Left cardiac atrium (tissue), 4 donors: ENCODE data around the gene MEGF11. TPM values are rescaled to one million over a fixed set of nuclear protein-coding genes. Genes with fewer than 3 reads are reported as not detected.
A peak's percentile ranks its signal among the peaks of the same experiment; 100 is the strongest.

Experiments
- ATAC-seq, 2 donors: fragments of 200-7000 bp; cut with Tn5 transposase; one replicate each; pipeline ENCODE4 v1.9.1; 2020; ENCODE audit warnings: mild to moderate bottlenecking in 2 of 2, moderate library complexity in 2 of 2
- DNase-seq: peaks from one replicate; pipeline ENCODE4 v3.0.0-alpha.2; 2020
- intact Hi-C, 2 donors: fragments of 100-400 bp; cut with DNase I; formaldehyde crosslinking; loops; one replicate each; pipeline versions ENCODE4 v1.14.1 to v1.15.1; 2022 to 2023
- total RNA-seq, 2 donors: library from RNA; stranded (reverse); fragmentation: NEBNext Ultra II Directional; extraction: Animal tissue kit (Norgen Biotek cat#: 25700); gene quantifications; one replicate each; pipeline ENCODE4 v1.2.1, GENCODE V29; 2021
- donor health status: DM: no; HTN: yes; CAD: no.
- donor health status: DM: no; HTN: yes; CAD: no; lungs with severe emphysema.
- donor health status: DM: yes; HTN: yes; CAD: no.
- donor health status: Dilated cardiomyopathy.

MEGF11 gene
- total RNA-seq, 2 donors from 2014 or later, result not detected

DNA sequence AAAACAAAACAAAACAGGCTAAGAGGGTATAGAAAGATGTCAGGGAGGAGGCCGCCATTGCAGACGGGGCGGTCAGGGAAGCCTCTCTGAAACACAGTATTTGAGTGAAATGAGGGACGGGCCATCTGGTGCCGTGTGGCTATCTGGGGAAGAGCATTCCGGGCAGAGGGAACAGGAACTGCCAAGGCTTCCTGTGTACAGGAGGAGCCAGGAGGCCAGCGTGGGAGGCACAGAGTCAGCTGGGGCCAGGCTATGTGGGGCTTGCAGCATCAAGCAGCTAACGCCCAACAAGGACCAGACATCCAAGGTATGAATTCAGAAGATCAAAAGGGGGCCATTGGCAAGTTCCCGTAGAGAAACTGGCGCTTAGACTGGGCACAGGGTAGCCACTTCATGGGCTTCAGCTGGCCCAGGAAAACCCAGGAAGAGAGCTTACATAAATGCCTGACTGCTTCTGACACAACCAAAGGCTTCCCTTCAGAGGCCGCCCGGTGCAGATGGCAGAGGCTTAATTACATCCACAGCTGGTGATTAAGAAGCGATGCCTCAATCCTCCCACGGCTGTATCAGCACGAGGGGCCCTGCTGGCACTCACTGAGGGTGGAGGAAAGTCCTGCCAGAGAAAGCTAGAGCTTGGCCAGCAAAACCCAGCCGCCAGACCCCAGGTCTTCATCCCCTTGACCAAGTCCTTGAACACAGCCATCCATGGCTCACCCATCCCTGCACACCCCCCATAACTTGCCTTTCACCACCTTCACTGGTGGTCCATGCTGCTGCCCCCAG, 144.9 kb downstream of the MEGF11 start:
- DNase-seq (no peak), ATAC-seq (no peak)
- intact Hi-C loops, result no loop called here

DNA sequence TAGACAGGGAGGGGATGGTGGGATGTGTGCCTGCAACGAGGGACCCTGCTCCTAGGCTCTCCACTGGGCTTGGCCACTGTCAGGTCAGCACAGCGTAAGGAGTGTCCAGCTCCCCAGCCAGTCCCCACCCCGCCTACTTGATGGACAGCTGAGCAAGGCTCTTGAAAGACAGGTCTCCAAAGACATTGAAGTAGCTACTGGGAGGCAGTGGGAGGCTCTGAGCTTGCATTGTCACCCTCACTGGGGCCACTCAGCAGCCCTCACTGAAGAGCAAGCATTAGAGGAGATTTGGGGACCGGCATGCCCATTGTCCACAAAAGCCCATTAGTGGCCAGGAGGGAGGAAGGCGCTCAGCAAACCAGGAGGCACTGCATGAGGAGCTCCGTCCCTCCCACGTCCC, 146.5 kb downstream of the MEGF11 start:
- DNase-seq, result no peak
- no peak for ATAC-seq
- intact Hi-C loops, result no loop called here

DNA sequence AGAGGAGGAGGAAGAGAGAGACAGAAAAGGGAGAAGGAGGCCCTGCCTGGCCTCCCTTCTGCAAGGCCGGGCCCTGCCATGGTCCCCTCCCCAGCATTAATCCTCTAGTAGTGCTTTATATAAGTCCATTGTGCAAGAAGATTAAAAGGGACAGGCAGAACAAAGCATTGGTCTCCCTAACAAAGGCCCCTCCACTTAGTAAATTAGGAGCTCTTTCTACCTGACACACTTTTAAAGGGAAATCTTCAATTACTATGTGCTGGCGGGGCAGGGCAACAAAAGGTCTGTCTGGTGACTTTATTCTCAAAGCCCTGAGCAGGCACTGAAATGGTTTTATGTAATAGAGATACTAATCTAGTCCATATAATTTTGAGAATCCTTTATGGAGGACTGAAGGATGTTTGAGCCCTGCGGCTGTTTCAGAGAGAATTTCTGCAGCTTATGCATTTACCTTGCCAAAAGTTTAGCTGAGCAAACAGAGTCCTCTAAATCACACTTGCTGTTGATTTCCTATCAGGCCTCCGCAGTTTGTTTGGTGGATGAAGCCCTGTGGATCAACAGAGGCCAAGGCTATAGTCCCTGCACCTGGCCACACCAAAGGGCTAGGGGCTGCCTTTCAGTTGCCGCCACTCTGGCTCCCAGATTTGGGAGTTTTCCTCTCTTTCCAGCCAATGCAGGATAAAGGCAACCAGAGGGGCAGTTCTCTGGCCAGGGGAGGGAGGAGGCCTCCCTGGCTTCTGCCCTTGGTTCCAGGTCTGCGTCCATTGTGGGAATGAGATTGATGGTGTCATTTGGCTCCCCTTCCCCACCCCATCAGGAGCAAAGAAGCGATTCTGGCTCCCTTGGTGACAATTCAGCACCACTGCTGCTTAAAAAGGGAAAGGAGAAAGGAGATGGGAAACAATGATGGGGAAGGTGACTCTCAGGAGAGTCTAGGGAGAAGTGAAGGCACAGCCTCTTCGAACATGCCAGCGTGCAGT, 148.0 kb downstream of the MEGF11 start:
- DNase-seq (no peak), ATAC-seq (no peak)
- intact Hi-C loops, result no loop called here

DNA sequence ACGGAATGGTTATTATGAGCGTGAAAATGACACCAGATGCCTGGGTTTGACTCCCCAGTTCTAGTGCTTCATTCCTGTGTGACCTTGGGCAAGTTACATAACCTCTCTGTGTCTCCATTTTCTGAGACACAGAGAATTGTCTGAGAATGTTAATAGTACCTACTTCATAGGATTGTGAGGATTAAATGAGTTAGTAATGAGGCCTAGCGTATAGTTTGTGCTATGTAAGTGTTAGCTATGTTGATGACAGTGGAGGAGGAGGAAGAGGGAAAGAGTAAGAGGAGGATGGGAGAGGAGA, 150.3 kb downstream of the MEGF11 start:
- DNase-seq, result no peak
- intact Hi-C loops, result no loop called here
- ATAC-seq, result no peak

DNA sequence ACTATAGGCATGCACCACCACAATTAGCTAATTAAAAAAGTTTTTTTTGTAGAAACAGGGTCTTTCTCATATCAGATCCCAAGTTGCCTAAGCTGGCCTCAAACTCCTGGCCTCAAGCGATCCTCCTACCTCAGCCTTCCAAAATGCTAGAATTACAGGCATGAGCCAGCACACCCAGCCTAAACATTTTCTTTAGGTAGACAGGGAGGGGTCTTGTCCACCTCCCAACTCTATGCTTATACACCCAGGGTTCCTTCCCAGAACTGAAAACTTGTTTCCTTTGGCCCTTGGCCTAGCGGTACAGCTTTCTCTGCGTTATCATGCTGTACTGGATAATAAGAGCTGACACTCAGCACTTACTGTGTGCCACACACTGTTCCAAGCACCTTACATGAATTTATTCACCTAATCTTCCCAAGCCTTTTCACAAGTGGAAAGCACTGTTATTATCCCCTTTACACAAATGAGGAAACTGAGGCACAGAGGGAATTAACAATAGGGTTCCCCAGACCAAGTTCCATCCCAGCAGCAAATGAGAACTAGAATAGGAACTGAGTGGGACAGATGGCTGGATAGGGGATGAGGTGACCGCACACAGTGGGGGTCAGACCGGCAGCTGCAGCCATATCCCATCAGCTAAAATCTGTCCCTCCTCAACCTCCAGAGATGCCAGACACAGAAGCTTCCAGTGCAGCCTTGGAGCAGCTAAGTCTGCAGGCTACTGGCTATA, 150.8 kb downstream of the MEGF11 start:
- DNase-seq (no peak), ATAC-seq (peak; percentile 67 to 83)
- intact Hi-C loops, result no loop called here

DNA sequence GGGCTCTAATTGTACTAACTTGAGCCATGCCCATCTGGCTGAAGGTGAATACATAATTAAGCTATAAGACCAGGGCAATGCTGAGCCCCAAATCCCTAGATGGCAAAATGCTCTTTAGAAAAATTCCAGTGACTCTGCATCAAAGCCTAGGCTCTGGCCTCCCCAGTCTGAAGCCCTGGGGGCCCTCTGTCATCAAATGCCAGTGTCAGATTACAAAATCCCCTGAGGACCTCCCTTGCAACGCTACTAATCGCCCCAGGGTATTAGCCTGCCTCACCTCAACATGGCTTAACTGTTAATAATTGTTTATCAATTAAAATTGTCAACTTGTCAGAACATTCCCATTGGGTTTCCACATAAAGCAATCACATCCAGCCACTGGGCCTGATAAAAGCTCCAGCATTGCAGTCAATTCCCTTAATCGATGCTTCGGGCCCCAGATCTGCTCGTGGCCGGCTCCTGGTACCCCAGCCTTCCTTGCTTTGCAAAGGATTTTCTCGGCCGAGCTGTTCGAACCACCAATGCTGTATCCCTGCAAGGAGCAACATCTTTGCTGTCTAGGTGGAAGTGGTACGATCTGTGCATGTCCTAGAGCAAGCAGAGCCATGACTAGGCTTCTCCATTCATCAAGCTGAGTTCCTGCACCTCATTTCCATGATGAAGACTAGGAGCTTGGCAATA, 151.7 kb downstream of the MEGF11 start:
- no peak for ATAC-seq
- no peak for DNase-seq
- intact Hi-C loops, result no loop called here

DNA sequence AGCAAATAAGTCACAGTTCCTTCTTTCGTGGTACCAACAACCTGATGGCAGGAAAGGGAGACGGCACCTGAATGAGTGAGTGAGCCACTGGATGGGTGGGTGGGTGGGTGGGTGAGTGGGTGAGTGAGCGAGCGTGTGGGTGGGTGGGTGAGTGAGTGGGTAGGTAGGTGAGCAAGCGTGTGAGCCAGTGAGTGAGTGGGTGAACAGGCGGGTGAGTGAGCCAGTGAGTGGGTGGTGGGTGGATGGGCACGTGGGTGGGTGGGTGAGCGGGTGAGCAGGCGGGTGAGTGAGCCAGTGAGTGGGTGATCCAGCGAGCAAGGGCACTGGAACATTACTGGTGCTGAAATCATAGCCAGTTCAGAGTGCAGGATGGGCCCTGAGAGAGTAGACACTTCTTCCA, 152.8 kb downstream of the MEGF11 start:
- intact Hi-C loops, result no loop called here
- DNase-seq, result no peak
- ATAC-seq, result no peak

DNA sequence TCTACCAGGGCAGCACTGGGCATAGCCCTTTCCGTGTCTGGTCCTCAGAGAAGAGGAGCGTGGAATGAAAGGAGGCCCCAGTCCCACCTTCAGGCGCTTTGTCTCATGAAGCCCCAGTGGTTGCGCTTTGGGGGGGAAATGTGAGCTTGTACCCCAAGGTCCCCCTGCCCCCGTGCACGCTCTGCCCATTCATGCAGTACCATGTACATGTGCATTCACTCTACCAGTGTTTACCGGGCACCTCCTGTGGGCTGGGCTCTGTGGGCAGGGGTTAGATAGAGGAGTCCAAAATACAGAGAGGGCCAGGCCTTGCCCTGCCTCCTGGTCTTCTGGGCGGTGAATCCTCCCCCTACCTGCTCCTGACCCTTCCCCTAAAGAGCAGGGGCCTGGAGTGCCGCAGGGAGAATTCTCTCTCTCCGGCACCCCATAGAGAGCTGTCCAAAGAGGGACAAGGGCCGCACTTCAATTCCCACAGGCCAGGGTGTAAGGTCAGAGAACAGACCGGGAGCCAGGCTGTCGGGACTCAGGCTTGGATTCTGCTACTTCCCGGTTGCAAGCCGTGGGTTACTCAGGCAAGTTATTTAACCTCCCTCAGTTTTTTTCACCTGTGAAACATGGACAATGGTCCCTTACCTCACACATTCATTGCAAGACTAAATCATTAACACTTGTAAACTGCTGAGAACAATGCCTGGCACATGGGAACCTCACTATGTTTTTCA, 153.4 kb downstream of the MEGF11 start:
- intact Hi-C loops, result no loop called here
- DNase-seq, result no peak
- peak; percentile 12 to 60 for ATAC-seq

DNA sequence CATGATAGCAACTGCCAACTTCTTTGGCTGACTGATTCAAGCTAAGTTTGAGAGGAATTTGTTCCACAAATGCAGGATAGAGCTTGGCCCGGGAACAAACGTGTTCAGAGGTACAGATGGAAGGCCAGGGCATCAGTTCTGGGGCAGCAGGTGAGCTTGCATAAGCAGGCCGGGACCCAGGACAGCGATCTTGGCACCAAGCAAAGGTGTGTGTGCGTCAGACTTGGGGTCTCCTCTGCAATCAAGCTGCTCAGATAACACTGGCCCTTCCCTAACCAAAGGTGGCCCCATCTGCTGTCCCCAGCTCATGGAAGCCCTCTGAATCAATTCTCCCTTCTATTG, 155.6 kb downstream of the MEGF11 start:
- intact Hi-C loops, result no loop called here
- DNase-seq (no peak), ATAC-seq (no peak)

DNA sequence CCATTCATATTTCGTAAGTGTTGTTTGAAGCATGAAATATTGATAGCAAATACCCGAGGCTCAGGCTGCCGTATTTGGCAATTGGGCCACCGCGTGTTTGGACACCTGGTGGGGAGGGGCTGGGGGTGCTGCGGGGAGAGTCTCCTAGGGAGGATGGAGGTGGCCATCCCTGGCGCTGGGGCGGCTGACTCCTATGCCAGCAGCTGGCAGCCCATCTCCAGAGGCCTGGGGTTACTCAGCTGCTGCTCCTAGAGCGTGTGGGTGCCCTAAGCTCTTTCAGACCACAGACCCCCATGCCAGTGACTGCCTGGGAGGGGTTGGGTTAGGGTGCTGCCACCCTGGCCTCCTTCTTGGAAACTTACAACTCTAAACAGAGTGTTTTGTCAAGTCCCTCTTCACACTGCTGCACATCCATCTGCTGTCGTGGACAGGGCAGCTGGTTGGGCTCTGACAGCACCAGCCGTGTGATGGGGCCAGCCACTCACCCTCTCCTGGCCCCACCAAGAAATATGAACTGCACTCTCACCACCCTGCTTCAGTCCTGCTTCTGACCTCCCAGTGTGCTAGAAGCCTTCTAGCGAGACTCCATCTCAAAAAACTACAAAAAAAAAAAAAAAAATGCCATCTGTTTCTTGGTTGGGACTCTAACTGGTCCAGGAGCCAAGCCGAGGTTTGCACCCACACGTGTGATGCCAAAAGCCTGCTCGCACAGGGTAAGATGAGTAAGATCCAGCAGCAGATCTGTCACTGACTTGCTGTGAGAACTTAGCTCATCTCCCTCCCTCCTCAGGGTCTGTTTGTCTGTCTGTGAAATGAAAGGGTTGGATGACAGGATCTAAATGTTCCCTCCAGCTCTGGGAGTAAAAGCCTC, 156.2 kb downstream of the MEGF11 start:
- ATAC-seq (peak; percentile 47 to 48), DNase-seq (no peak)
- intact Hi-C loops, result no loop called here

DNA sequence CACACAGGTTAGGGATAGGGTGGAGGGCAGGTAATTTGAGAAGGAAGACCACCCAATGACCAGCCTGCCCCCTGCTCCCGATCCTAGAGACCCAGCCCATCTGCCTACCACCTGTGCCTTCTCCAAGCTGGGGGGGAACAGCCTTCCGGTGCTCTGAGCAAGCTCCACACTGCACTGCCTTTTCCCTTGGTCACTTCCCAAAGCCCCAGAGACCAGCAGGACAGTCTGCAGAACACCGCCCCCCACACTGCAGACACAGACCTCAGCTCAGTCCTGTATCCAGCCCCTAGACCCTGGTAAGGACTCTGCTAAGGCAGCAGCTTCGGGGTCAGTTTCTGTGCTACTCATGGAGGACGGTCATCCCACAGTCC, 156.9 kb downstream of the MEGF11 start:
- intact Hi-C loops, result no loop called here
- no peak for ATAC-seq
- DNase-seq, result no peak

DNA sequence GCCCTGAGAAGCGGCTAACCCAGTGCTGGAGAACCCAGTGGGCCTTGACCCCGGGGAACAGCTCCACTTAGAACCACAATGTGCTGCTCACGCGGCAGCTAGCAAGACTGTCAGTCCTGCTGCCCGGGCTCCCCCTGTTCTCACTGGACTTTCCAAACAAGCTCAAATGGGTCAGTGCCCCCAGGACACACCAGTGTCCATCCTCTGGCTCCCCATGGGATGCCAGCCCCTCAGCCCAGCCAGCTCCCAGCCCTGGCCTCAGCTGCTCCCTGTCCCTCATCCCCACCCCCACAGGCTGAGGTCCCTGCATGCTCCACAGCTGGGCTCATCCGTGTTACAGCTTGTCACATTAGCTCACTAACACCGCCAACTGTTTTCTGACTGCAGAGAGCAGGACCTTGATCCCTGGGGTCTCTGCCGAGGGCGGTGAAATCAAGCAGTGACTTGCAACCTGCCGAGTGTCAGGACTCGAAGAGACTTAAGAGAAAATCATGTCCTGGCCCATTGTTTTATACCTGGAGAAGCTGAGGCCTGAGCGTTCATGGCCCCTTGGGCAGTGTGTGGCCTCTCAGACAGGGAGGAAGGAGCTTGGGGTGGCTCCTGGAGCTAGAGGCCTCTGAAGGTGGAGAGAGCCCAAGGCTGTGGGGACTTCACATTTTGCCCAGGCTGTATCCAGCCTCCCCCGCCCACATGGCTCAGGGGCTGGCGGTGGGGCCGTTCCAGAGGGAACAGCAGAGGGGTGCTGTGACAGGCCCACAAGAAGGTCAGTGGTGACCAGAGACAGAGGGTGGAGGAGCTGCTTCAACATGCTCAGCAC, 157.5 kb downstream of the MEGF11 start:
- intact Hi-C loops, result no loop called here
- ATAC-seq, result no peak
- no peak for DNase-seq

DNA sequence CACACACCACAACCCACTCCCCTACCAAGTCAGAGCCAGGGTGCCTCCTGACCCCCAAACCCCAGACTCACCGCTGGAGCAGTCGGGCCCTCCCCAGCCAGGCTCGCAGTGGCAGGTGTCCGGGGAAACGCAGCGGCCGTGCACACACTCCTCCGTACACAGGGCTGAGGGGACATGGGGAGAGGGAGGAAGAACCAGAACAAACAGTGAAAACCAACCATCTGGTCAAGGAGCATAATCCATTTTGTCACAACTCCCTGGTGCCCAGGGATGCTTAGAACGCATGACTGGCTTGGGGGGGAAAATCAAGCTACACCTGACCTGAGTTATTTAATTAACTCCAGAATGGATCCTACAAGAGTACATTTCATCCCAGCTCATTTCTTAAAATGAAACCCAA, 159.2 kb downstream of the MEGF11 start:
- ATAC-seq (no peak), DNase-seq (no peak)
- intact Hi-C loops, result no loop called here

DNA sequence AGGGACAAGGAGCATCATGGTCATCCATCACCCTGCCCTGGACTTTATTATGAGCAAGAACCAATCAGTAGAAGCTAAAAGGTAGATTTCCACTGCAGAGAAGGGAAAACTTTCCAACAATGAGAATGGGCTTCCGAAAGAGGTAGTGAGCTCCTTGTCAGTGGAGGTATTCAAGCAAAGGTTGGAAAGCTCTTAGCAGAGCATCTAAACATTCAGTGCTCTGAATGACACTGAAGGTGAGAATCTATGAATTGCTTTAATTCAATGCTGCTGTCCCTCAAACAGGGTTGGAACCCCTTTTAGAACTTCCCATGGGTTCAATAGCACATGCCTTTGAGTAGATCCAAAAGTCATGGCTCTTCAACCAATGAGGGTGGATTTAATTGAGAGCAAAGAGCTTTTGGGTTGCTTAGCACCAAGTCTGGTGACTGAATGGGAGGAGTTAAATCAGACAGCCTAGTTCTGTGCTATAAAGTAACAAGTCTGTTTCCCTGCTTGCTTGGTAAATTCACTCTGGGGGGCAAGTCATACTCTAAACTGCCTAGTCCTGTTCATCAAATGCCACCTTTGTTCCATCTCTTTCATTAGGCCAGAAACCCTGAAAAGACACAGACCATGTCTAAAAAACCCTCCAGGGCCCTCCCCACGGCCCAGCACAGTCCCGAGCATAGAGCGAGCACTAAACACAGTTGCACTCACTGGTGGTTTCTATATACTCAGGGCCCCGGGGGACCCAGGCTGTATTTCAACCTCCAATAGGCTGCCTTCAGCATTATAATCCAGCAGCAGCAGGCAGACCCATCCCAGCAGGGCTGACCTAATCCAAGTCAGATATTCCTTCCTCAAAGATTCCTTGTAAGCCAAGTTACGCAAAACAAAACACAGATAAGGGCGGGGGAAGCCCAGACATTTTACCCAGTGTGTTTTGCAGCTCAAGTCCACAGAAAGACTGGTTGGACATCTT, 161.2 kb downstream of the MEGF11 start:
- ATAC-seq (no peak), DNase-seq (no peak)
- intact Hi-C loops, result no loop called here

DNA sequence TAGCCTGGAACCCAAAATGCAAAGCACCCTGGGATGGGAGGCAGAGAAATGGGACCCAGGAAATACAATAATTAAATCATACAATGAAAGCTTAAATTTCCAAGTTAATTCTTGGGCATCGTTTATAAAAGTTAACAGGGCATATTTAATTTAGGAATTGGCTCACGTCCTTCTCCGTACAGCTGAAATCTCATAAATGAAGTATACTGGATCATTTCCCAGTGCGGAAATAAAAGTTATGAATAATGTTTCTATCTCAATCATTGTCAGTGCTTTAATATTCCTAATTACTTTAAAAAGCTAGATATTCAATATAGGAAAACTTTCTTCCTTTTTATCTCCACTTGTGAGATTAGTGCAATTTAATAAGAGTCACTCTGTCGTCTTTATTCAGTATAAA, 164.0 kb downstream of the MEGF11 start:
- intact Hi-C loops, result no loop called here
- DNase-seq, result no peak
- no peak for ATAC-seq

DNA sequence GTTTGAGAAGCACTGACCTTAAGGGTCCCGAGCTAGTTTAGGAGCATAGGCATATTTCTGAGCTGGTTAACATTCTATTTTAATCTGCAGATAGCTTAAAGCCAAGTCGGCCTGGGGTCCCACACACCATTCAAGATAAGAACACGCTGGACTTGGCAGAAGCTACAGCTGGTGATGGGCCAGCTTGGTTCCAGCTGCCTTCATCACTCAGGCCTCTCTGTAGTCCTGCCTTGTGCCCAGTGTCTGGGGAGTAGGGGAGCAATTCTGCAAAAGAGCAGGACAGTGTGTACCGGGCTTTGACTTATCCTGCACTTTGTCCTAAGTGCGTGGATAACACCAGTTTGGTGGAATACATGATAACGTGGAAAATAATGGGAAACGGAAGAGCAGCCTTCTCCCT, 164.5 kb downstream of the MEGF11 start:
- intact Hi-C loops, result no loop called here
- ATAC-seq, result peak; percentile 98
- peak; percentile 74 for DNase-seq
